GM18861 (cell line): ENCODE data around the gene CCDC80.

Experiments used
- ATAC-seq: cut with Tn5 transposase; IDR thresholded peaks from one replicate; pipeline ENCODE4 v1.9.1; 2021; ENCODE audit not compliant: unreplicated experiment

The CCDC80 gene

GRCh38 chr3:112656043-112656442, 15.1 kb upstream of the CCDC80 start:
- no peak for ATAC-seq

GRCh38 chr3:112654979-112655378, 14.0 kb upstream of the CCDC80 start:
- ATAC-seq: no peak

GRCh38 chr3:112654492-112654891, 13.5 kb upstream of the CCDC80 start:
- ATAC-seq: no peak

GRCh38 chr3:112653881-112654300, 12.9 kb upstream of the CCDC80 start:
- no peak for ATAC-seq

GRCh38 chr3:112653209-112653871, 12.4 kb upstream of the CCDC80 start:
- ATAC-seq: no peak

GRCh38 chr3:112651516-112651915, 10.6 kb upstream of the CCDC80 start:
- ATAC-seq: no peak

GRCh38 chr3:112651071-112651470, 10.1 kb upstream of the CCDC80 start:
- no peak for ATAC-seq

- ATAC-seq: no peak
Observed at GRCh38 chr3:112650482-112650881, 9.5 kb upstream of the CCDC80 start.

- no peak for ATAC-seq
Observed at GRCh38 chr3:112649478-112649735, 8.5 kb upstream of the CCDC80 start.

GRCh38 chr3:112647122-112647521, 6.2 kb upstream of the CCDC80 start:
- ATAC-seq: no peak

- no peak for ATAC-seq
Observed at GRCh38 chr3:112646623-112647022, 5.7 kb upstream of the CCDC80 start.

GRCh38 chr3:112644453-112644852, 3.5 kb upstream of the CCDC80 start:
- no peak for ATAC-seq

- no peak for ATAC-seq
Observed at GRCh38 chr3:112643621-112644240, 2.8 kb upstream of the CCDC80 start.

GRCh38 chr3:112642912-112643506, 2.1 kb upstream of the CCDC80 start:
- ATAC-seq: peak; percentile 83

GRCh38 chr3:112640276-112640929, 540 bp downstream of the CCDC80 start:
- no peak for ATAC-seq

- ATAC-seq: no peak
Observed at GRCh38 chr3:112639455-112640225, 1.3 kb downstream of the CCDC80 start.

- no peak for ATAC-seq
Observed at GRCh38 chr3:112638327-112639020, 2.5 kb downstream of the CCDC80 start.

- ATAC-seq: no peak
Observed at GRCh38 chr3:112637700-112638099, 3.2 kb downstream of the CCDC80 start.

GRCh38 chr3:112635674-112636073, 5.3 kb downstream of the CCDC80 start:
- ATAC-seq: no peak

GRCh38 chr3:112634786-112635541, 6.0 kb downstream of the CCDC80 start:
- ATAC-seq: no peak
